Dermis blood vessel endothelial cell (primary cell): ENCODE data around the gene AADACL3. TPM values are rescaled to one million over a fixed set of nuclear protein-coding genes. Genes with fewer than 3 reads are reported as not detected.

Experiments
- DNase-seq: peaks from one replicate; pipeline ENCODE4 v3.0.0; 2010
- total RNA-seq: library from RNA; depleted of rRNA; stranded (reverse); fragments of >200 nt; gene quantifications from 2 replicates; pipeline ENCODE4 v1.2.3, GENCODE V29; 2014

AADACL3 gene
- total RNA-seq, 1 donor from 2014 or later = not detected

DNA sequence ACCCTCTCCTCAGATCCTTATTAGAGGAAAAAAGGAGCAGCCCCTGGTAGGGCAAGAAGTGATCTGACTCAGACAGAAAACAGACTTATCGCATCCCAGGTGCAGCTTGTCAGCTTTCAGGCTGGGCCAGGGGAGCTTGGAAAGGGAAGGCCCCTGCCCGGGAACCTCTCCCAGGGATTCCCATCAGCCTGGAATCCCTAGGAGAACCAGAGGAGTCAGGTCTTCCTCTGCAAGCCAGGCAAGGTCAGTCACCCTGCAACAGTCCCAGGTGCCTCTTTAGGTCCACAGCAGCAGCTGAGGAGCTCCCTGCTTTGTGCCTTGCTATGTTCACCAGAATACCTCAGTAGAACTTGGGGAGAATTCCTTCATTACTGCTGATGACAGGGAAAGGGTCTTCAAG lies 54.7 kb downstream of the AADACL3 start:
- DNase-seq = no peak

DNA sequence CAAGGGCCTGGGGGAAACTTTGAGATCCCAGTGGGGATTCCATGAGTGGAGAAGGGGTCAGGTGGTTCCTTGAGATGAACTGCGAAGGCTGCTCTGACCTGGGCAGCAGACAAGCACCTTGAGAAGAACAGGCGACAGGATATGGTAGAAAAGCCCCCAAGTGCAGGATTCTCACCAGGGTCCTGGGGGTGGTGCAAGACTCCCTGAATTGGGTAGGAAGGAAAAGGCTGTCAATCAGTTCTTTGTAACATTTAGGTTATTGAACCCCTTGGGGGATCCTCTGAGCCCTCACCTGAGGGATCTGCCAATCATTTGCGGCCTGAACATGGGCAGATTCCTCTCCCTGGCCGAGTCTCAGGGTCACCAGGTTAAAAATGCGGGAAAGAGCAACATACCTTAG lies 55.3 kb downstream of the AADACL3 start:
- no peak for DNase-seq

DNA sequence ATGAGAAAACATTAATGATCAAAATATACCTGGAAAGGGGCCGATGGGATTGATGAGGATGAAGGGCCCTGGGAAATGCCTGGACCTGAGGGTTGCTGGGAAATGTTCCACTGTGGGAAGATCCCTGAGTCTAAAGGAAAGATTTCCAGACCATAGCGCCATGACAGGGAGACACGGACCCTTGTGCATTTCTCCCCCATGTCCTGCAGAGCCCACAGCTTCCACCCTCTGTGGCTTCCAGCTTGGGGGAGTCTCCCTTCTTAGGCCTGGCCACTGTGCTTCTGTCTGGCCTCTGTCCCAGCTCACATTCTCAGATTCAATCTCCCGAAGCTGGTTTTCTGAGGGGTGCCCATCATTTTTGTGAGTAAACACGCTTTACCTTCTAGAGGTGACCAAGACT lies 56.6 kb downstream of the AADACL3 start:
- DNase-seq = no peak

DNA sequence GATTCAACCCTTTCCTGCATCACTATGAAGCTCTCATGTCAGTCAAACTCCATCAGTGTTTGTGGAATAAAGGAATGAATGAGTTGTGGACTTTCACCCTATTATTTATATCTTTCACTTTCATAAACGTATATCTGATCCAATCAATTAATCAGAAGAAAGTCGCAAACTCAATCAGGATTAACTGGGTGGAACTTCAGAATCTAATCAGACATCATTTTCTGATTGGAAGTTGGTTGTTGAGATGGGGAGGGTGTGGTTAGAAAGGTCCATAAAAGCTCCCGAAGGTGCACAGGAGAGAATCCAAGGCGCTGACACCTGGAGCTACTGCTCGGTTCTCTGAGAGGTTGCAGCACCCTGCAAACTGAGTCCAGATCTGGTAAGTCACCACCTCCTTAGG lies 57.5 kb downstream of the AADACL3 start, which contains the start of gene PRAMEF12:
PRAMEF12 (plus strand) TSS at position 301 of the 400 bp plus-strand sequence. CDS start 1,130 bp downstream, outside the sequence.
- DNase-seq = no peak

DNA sequence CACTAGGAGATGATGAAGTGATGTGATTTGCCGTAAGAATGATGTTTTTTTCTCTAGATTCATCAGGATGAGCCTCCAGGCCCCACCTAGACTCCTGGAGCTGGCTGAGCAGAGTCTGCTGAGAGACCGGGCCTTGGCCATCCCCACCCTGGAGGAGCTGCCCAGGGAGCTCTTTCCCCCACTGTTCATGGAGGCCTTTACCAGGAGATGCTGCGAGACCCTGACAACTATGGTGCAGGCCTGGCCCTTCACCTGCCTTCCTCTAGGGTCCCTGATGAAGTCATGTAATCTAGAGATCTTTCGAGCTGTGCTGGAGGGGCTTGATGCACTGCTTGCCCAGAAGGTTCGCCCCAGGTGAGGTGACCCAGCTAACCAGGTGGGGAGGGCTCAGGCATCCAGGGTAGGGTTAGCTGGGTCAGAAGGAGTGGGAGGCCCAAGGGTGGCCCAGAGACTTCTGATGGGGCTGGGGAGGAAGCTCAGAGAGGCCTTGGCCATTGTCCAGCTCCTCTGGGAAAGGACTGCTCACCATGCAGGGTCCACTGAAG lies 59.0 kb downstream of the AADACL3 start:
- DNase-seq = no peak

DNA sequence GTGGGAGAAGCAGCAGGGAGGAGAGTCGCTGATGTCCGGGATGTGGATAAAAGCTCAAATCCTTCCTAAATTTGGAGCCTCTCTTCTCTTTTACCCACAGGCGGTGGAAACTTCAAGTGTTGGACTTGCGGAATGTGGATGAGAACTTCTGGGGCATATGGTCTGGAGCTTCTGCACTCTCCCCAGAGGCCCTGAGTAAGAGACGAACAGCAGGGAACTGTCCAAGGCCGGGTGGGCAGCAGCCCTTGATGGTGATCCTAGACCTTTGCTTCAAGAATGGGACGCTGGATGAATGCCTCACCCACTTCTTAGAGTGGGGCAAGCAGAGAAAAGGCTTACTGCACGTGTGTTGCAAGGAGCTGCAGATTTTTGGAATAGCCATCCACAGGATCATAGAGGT lies 59.5 kb downstream of the AADACL3 start:
- DNase-seq = no peak

DNA sequence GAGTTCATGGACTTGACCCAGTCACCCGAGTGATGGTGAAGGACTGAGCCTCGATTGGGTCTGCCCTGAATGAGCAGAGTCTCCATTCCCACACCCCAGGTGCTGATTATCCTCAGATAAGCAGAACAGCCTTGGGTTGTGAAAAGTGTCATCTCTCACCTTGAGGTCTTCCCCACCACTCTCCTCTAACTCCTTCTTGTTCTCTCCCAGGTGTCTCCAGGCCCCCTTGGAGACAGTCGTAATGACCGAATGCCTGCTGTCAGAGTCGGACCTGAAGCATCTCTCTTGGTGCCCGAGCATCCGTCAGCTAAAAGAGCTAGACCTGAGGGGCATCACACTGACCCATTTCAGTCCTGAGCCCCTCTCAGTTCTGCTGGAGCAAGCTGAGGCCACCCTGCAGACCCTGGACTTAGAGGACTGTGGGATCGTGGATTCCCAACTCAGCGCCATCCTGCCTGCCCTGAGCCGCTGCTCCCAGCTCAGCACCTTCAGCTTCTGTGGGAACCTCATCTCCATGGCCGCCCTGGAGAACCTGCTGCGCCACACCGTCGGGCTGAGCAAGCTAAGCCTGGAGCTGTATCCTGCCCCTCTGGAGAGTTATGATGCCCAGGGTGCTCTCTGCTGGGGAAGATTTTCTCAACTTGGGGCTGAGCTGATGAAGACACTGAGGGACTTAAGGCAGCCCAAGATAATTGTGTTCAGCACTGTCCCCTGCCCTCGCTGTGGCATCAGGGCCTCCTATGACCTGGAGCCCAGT lies 61.1 kb downstream of the AADACL3 start:
- DNase-seq = no peak

Other genes starting within 250 kb of the AADACL3 start
- 57.1 and 121 TPM in 2 replicates for gene DHRS3, start 97.9 kb upstream of the AADACL3 start, total RNA-seq
- gene AADACL4, start 72.0 kb upstream of the AADACL3 start, total RNA-seq = not detected in 2 replicates
- not detected in 2 replicates for gene CFAP107, start 30.1 kb downstream of the AADACL3 start, total RNA-seq
- gene PRAMEF12, start 57.6 kb downstream of the AADACL3 start, total RNA-seq = not detected in 2 replicates
- gene PRAMEF1, start 75.3 kb downstream of the AADACL3 start, total RNA-seq = not detected in 2 replicates
- not detected in 2 replicates for gene PRAMEF11, start 115.3 kb downstream of the AADACL3 start, total RNA-seq
- gene HNRNPCL1, start 132.6 kb downstream of the AADACL3 start, total RNA-seq = not detected in 2 replicates
- not detected in 2 replicates for gene PRAMEF2, start 141.0 kb downstream of the AADACL3 start, total RNA-seq
- not detected in 2 replicates for gene PRAMEF4, start 170.1 kb downstream of the AADACL3 start, total RNA-seq
- gene PRAMEF10, start 182.2 kb downstream of the AADACL3 start, total RNA-seq = not detected in 2 replicates
- not detected in 2 replicates for gene PRAMEF7, start 200.5 kb downstream of the AADACL3 start, total RNA-seq
- not detected in 2 replicates for gene PRAMEF6, start 231.5 kb downstream of the AADACL3 start, total RNA-seq